H9 (cell line): ENCODE results near the gene ORC2. TPM values are rescaled to one million over a fixed set of nuclear protein-coding genes. Genes with fewer than 3 reads are reported as not detected.

Experiments used
- DNase-seq: peaks from one replicate; pipeline ENCODE4 v3.0.0-alpha.2; 2017
- H2AFZ ChIP-seq: one replicate; pipeline ENCODE4 v1.6.1; 2013; ENCODE audit warnings: mild to moderate bottlenecking, low read length, control low read depth, moderate library complexity
- H2AK5ac ChIP-seq: 2 replicates; pipeline ENCODE4 v1.6.1; 2013; ENCODE audit warnings: low read length, control low read depth, mixed read lengths; ENCODE audit not compliant: insufficient read length
- H2BK120ac ChIP-seq: one replicate; pipeline ENCODE4 v1.6.1; 2013; ENCODE audit warnings: low read depth, mild to moderate bottlenecking, low read length, control low read depth, inconsistent platforms; ENCODE audit not compliant: poor library complexity, severe bottlenecking
- H2BK12ac ChIP-seq: 2 replicates; pipeline ENCODE4 v1.6.1; 2013; ENCODE audit warnings: low read length, control low read depth, mixed read lengths, low read depth; ENCODE audit not compliant: insufficient read length
- H2BK15ac ChIP-seq: 2 replicates; pipeline ENCODE4 v1.6.1; 2013; ENCODE audit warnings: low read depth, low read length, control low read depth
- H2BK20ac ChIP-seq: one replicate; pipeline ENCODE4 v1.6.1; 2013; ENCODE audit warnings: low read depth, mild to moderate bottlenecking, low read length, control low read depth, inconsistent platforms; ENCODE audit not compliant: poor library complexity, severe bottlenecking
- H2BK5ac ChIP-seq: 2 replicates; pipeline ENCODE4 v1.6.1; 2013; ENCODE audit warnings: low read length, control low read depth, mixed read lengths; ENCODE audit not compliant: insufficient read length
- H3K14ac ChIP-seq: 2 replicates; pipeline ENCODE4 v1.6.1; 2013; ENCODE audit warnings: low read length, control low read depth; ENCODE audit not compliant: insufficient read depth
- H3K18ac ChIP-seq: 2 replicates; pipeline ENCODE4 v1.6.1; 2013; ENCODE audit warnings: low read depth, mild to moderate bottlenecking, mixed read lengths, low read length, control low read depth; ENCODE audit not compliant: insufficient read length
- H3K23ac ChIP-seq: 2 replicates; pipeline ENCODE4 v1.6.1; 2013; ENCODE audit warnings: low read length, control low read depth, mixed read lengths, low read depth; ENCODE audit not compliant: insufficient read length
- H3K23me2 ChIP-seq: 2 replicates; pipeline ENCODE4 v1.6.1; 2013; ENCODE audit warnings: low read depth, mild to moderate bottlenecking, mixed read lengths, low read length, control low read depth; ENCODE audit not compliant: insufficient read length, poor library complexity, severe bottlenecking
- H3K27ac ChIP-seq: 2 replicates; pipeline ENCODE4 v1.5.1; 2013; ENCODE audit warnings: low read length, control low read depth, mixed read lengths, low read depth; ENCODE audit not compliant: insufficient read length
- H3K27me3 ChIP-seq: 2 replicates; pipeline ENCODE4 v1.6.1; 2013; ENCODE audit warnings: low read length, control low read depth, inconsistent platforms; ENCODE audit not compliant: insufficient read depth
- H3K4ac ChIP-seq: 2 replicates; pipeline ENCODE4 v1.6.1; 2013; ENCODE audit warnings: low read depth, mild to moderate bottlenecking, control low read depth, inconsistent platforms, low read length, moderate library complexity
- H3K4me1 ChIP-seq: 2 replicates; pipeline ENCODE4 v1.6.1; 2013; ENCODE audit warnings: low read length, control low read depth, inconsistent platforms; ENCODE audit not compliant: insufficient read depth
- H3K4me2 ChIP-seq: 2 replicates; pipeline ENCODE4 v1.6.1; 2013; ENCODE audit warnings: low read length, control low read depth, mixed read lengths; ENCODE audit not compliant: insufficient read length, insufficient read depth
- H3K56ac ChIP-seq: 2 replicates; pipeline ENCODE4 v1.6.1; 2013; ENCODE audit warnings: low read depth, mild to moderate bottlenecking, mixed read lengths, low read length, control low read depth; ENCODE audit not compliant: insufficient read length
- H3K79me1 ChIP-seq: 2 replicates; pipeline ENCODE4 v1.6.1; 2013; ENCODE audit warnings: low read depth, mild to moderate bottlenecking, moderate library complexity, low read length, control low read depth, inconsistent platforms; ENCODE audit not compliant: insufficient read depth, poor library complexity, severe bottlenecking
- H3K79me2 ChIP-seq: 2 replicates; pipeline ENCODE4 v1.6.1; 2013; ENCODE audit warnings: low read length, control low read depth, inconsistent platforms; ENCODE audit not compliant: insufficient read depth
- H3K9ac ChIP-seq: 2 replicates; pipeline ENCODE4 v1.6.1; 2013; ENCODE audit warnings: low read length, control low read depth, mixed read lengths; ENCODE audit not compliant: insufficient read length; ENCODE audit errors: extremely low read depth
- H3K9me3 ChIP-seq: one replicate; pipeline ENCODE4 v1.6.1; 2013; ENCODE audit warnings: low read depth, low read length, inconsistent platforms; ENCODE audit not compliant: control insufficient read depth
- H3T11ph ChIP-seq: one replicate; pipeline ENCODE4 v1.6.1; 2013; ENCODE audit warnings: mild to moderate bottlenecking, low read length, control low read depth, inconsistent platforms
- H4K20me1 ChIP-seq: one replicate; pipeline ENCODE4 v1.6.1; 2013; ENCODE audit not compliant: control insufficient read depth, insufficient read length, insufficient read depth
- H4K5ac ChIP-seq: 2 replicates; pipeline ENCODE4 v1.6.1; 2013; ENCODE audit warnings: low read depth, mild to moderate bottlenecking, mixed read lengths, low read length, control low read depth; ENCODE audit not compliant: insufficient read length
- H4K8ac ChIP-seq: replicated peaks from 2 replicates; pipeline ENCODE4 v1.6.1; 2013; ENCODE audit warnings: low read length, control low read depth, mixed read lengths, low read depth; ENCODE audit not compliant: insufficient read length
- H4K91ac ChIP-seq: 2 replicates; pipeline ENCODE4 v1.6.1; 2013; ENCODE audit warnings: low read depth, mild to moderate bottlenecking, moderate library complexity, mixed read lengths, low read length, control low read depth; ENCODE audit not compliant: insufficient read length
- H3K27ac Mint-ChIP-seq, 3 experiments: 2 replicates in 2 of 3; 3 replicates in 1 of 3; pipeline ENCODE4 v1.8.0; 2020 to 2021; ENCODE audit warnings: mixed read lengths in 3 of 3, mild to moderate bottlenecking in 1 of 3, moderate library complexity in 1 of 3
- H3K27me3 Mint-ChIP-seq: 2 replicates; pipeline ENCODE4 v1.8.0; 2021; ENCODE audit warnings: low read depth, mild to moderate bottlenecking, moderate library complexity, mixed read lengths
- H3K36me3 Mint-ChIP-seq, 3 experiments: 2 replicates in 2 of 3; 3 replicates in 1 of 3; pipeline ENCODE4 v1.8.0; 2020 to 2021; ENCODE audit warnings: low read depth in 3 of 3, mixed read lengths in 3 of 3; ENCODE audit not compliant: insufficient read depth in 1 of 3
- H3K4me1 Mint-ChIP-seq, 2 experiments: 2 replicates each; pipeline ENCODE4 v1.8.0; 2020; ENCODE audit warnings: mixed read lengths in 2 of 2
- H3K4me3 Mint-ChIP-seq, 2 experiments: 2 replicates in 1 of 2; 3 replicates in 1 of 2; pipeline ENCODE4 v1.8.0; 2020 to 2021; ENCODE audit warnings: mild to moderate bottlenecking in 2 of 2, mixed read lengths in 2 of 2, moderate library complexity in 1 of 2
- H3K9me3 Mint-ChIP-seq, 2 experiments: 2 replicates in 1 of 2; 3 replicates in 1 of 2; pipeline ENCODE4 v1.8.0; 2020; ENCODE audit warnings: mild to moderate bottlenecking in 2 of 2, mixed read lengths in 2 of 2, moderate library complexity in 1 of 2
- total RNA-seq: library from RNA; stranded (reverse); gene quantifications from 2 replicates; pipeline ENCODE4 v1.2.1, GENCODE V29; 2021
- TF ChIP-seq, protein P1 (sequence below): fragments of 200-600 bp; sonication (generic); conservative IDR thresholded peaks from 3 replicates; pipeline ENCODE4 v1.8.0; 2021; ENCODE audit warnings: antibody characterized with exemption, mild to moderate bottlenecking

Gene ORC2
- total RNA-seq, 1 experiment from 2014 or later = 65.2 TPM

DNA sequence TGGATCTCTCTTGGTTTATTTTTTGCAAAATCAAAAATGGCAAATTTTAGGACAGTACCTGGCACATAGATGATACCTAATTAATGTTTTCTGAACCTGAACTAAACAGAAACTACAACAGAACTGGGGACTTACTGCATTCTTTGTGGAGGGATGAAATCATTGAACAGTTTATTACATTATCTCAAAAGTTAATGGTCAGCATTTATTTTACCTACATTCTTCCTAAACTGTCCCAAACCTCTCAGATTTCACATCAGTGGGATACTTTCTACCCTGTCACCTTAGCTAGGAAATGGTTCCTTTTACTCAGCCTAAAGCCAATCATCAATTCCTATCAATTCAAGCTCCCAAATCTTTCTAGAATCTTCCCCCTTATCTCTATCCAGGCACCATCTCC, 64.0 kb downstream of the ORC2 start:
- no peak overlapping the region for H4K8ac ChIP-seq
- Mint-ChIP-seq H3K27me3 (no peaks in the 10 kb centered on the region), H3K4me3 (no peak overlapping the region), H3K27ac (no peak overlapping the region), H3K36me3 (peaks cover 43 to 73% (median 69%) of the 10 kb centered on the region in 3 experiments; a peak in 6 of 7 replicates), H3K4me1 (no peaks in the 10 kb centered on the region; a peak in 1 of 4 replicates), H3K9me3 (no peaks in the 10 kb centered on the region)
- H3K23me2 ChIP-seq = no peaks in the 10 kb centered on the region
- H3K23ac ChIP-seq = no peak overlapping the region
- H3K9ac ChIP-seq = no peak overlapping the region
- no peak overlapping the region for H3K27ac ChIP-seq
- H3K9me3 ChIP-seq = no peaks in the 10 kb centered on the region
- H2AK5ac ChIP-seq = no peak overlapping the region
- H3K18ac ChIP-seq = no peak overlapping the region
- H2AFZ ChIP-seq = no peak overlapping the region
- H2BK15ac ChIP-seq = no peak overlapping the region
- H3K27me3 ChIP-seq = no peaks in the 10 kb centered on the region
- no peak for DNase-seq
- H3K4me2 ChIP-seq = no peak overlapping the region
- no peak overlapping the region for H2BK5ac ChIP-seq
- no peaks in the 10 kb centered on the region for H3K4me1 ChIP-seq
- no peak overlapping the region for H2BK20ac ChIP-seq
- H4K20me1 ChIP-seq = no peaks in the 10 kb centered on the region
- H4K5ac ChIP-seq = no peak overlapping the region
- no peaks in the 10 kb centered on the region for H3K79me2 ChIP-seq
- no peak overlapping the region for H3K14ac ChIP-seq
- H4K91ac ChIP-seq = no peak overlapping the region
- no peak overlapping the region for H2BK12ac ChIP-seq
- no peak overlapping the region for H3K56ac ChIP-seq
- H3K79me1 ChIP-seq = no peaks in the 10 kb centered on the region
- no peak overlapping the region for H3K4ac ChIP-seq
- TF ChIP-seq, protein P1, sequence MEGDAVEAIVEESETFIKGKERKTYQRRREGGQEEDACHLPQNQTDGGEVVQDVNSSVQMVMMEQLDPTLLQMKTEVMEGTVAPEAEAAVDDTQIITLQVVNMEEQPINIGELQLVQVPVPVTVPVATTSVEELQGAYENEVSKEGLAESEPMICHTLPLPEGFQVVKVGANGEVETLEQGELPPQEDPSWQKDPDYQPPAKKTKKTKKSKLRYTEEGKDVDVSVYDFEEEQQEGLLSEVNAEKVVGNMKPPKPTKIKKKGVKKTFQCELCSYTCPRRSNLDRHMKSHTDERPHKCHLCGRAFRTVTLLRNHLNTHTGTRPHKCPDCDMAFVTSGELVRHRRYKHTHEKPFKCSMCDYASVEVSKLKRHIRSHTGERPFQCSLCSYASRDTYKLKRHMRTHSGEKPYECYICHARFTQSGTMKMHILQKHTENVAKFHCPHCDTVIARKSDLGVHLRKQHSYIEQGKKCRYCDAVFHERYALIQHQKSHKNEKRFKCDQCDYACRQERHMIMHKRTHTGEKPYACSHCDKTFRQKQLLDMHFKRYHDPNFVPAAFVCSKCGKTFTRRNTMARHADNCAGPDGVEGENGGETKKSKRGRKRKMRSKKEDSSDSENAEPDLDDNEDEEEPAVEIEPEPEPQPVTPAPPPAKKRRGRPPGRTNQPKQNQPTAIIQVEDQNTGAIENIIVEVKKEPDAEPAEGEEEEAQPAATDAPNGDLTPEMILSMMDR = no peak
- H3T11ph ChIP-seq = no peak overlapping the region
- no peak overlapping the region for H2BK120ac ChIP-seq
